ENCODE measurements around the gene CLEC14A. TPM values are rescaled to one million over a fixed set of nuclear protein-coding genes. Genes with fewer than 3 reads are reported as not detected.

The CLEC14A gene
- total RNA-seq, 2 donors from 2014 or later = 9.9 to 16.8 TPM

GRCh38 chr14:38208618-38209562 is 47.0 kb downstream of the CLEC14A start:
- DNase-seq (peak; percentile 73 to 86 (median 81)), ATAC-seq (peak; percentile 82)
- intact Hi-C loops (cut with DNase I) = loop anchor here (10.0 kb wide), 1 partner anchor 304 kb away; no protein-coding TSS in a partner anchor
- peak overlapping the region; percentile 45 to 56 for H3K4me3 ChIP-seq
- TF ChIP-seq CTCF (IDR thresholded peaks at IDR 0.05) (peak in 5 of 7 experiments; percentile 28 to 56 (median 32)), POLR2A (IDR thresholded peaks at IDR 0.05) (peak; percentile 24 to 75 (median 55))
- H3K27me3 ChIP-seq = no peaks in the 10 kb centered on the region
- H3K36me3 ChIP-seq (replicated peaks in 1 of 2; ENCODE audit: insufficient read depth in 1 of 2, low read depth in 2 of 2) = no peaks in the 10 kb centered on the region
- no peaks in the 10 kb centered on the region for H3K9me3 ChIP-seq
- peak overlapping the region in 3 of 4 donors; percentile 71 to 86 (median 75) for H3K27ac ChIP-seq
- 1% methylated on average over 16 to 56 of the region's 59 CpGs for WGBS, 2 donors
- peaks cover 46% of the 10 kb centered on the region for H3K4me1 ChIP-seq

GRCh38 chr14:38207736-38208617 is 47.9 kb downstream of the CLEC14A start, which contains the start of gene SSTR1:
TSS of gene SSTR1 (plus strand) at chr14:38207904. CDS start at chr14:38209390, 1,486 bp downstream.
- ATAC-seq (peak; percentile 83), DNase-seq (peak; percentile 84 to 93 (median 88))
- Histone ChIP-seq H3K27ac (peak within 1 kb of the TSS in 3 of 4 donors; percentile 71 to 86 (median 75)), H3K36me3 (replicated peaks in 1 of 2; ENCODE audit: insufficient read depth in 1 of 2, low read depth in 2 of 2) (no peaks in the 10 kb centered on the region), H3K9me3 (no peaks in the 10 kb centered on the region), H3K4me3 (peak within 1 kb of the TSS in 1 of 2 donors; percentile 56), H3K27me3 (no peaks in the 10 kb centered on the region), H3K4me1 (peaks cover 46% of the 10 kb centered on the region)
- peak in 2 of 3 donors; percentile 32 to 43 for TF ChIP-seq POLR2A (IDR thresholded peaks at IDR 0.05)
- no peak for TF ChIP-seq CTCF (IDR thresholded peaks at IDR 0.05)
- WGBS, 2 donors = 1% methylated on average over 44 to 49 of the region's 49 CpGs
- intact Hi-C loops (cut with DNase I) = loop anchor here (10.0 kb wide), 1 partner anchor 303 kb away; no protein-coding TSS in a partner anchor

GRCh38 chr14:38207377-38207735 is 48.5 kb downstream of the CLEC14A start:
- no peaks in the 10 kb centered on the region for H3K9me3 ChIP-seq
- H3K27ac ChIP-seq = peak overlapping the region in 3 of 4 donors; percentile 71 to 86 (median 75)
- no peak for TF ChIP-seq CTCF (IDR thresholded peaks at IDR 0.05)
- TF ChIP-seq POLR2A (IDR thresholded peaks at IDR 0.05) = no peak
- DNase-seq (no peak), ATAC-seq (no peak)
- no peaks in the 10 kb centered on the region for H3K36me3 ChIP-seq (replicated peaks in 1 of 2; ENCODE audit: insufficient read depth in 1 of 2, low read depth in 2 of 2)
- peaks cover 46% of the 10 kb centered on the region for H3K4me1 ChIP-seq
- H3K4me3 ChIP-seq = no peak overlapping the region
- WGBS, 2 donors = 11 to 14% methylated on average over 5 of the region's 5 CpGs
- intact Hi-C loops (cut with DNase I) = loop anchor here (10.0 kb wide), 1 partner anchor 303 kb away; no protein-coding TSS in a partner anchor
- H3K27me3 ChIP-seq = no peaks in the 10 kb centered on the region

GRCh38 chr14:38206689-38207376 is 49.1 kb downstream of the CLEC14A start:
- 46 to 50% methylated on average over 2 of the region's 2 CpGs for WGBS, 2 donors
- H3K9me3 ChIP-seq = no peaks in the 10 kb centered on the region
- no peaks in the 10 kb centered on the region for H3K27me3 ChIP-seq
- H3K27ac ChIP-seq = peak overlapping the region in 2 of 4 donors; percentile 71 to 86
- no peak for DNase-seq
- H3K4me1 ChIP-seq = peaks cover 46% of the 10 kb centered on the region
- ATAC-seq = no peak
- TF ChIP-seq POLR2A (IDR thresholded peaks at IDR 0.05) (no peak), CTCF (IDR thresholded peaks at IDR 0.05) (no peak)
- intact Hi-C loops (cut with DNase I) = loop anchor here (10.0 kb wide), 1 partner anchor 302 kb away; no protein-coding TSS in a partner anchor
- H3K4me3 ChIP-seq = no peak overlapping the region
- H3K36me3 ChIP-seq (replicated peaks in 1 of 2; ENCODE audit: insufficient read depth in 1 of 2, low read depth in 2 of 2) = no peaks in the 10 kb centered on the region
